H9 (cell line): ENCODE measurements around the gene PXN. TPM values are rescaled to one million over a fixed set of nuclear protein-coding genes. Genes with fewer than 3 reads are reported as not detected.
A peak's percentile ranks its signal among the peaks of the same experiment; 100 is the strongest.

ENCODE experiments used
- DNase-seq: peaks from one replicate; pipeline ENCODE4 v3.0.0-alpha.2; 2017
- H2AFZ ChIP-seq: one replicate; pipeline ENCODE4 v1.6.1; 2013; ENCODE audit warnings: mild to moderate bottlenecking, low read length, control low read depth, moderate library complexity
- H2AK5ac ChIP-seq: 2 replicates; pipeline ENCODE4 v1.6.1; 2013; ENCODE audit warnings: low read length, control low read depth, mixed read lengths; ENCODE audit not compliant: insufficient read length
- H2BK120ac ChIP-seq: one replicate; pipeline ENCODE4 v1.6.1; 2013; ENCODE audit warnings: low read depth, mild to moderate bottlenecking, low read length, control low read depth, inconsistent platforms; ENCODE audit not compliant: poor library complexity, severe bottlenecking
- H2BK12ac ChIP-seq: 2 replicates; pipeline ENCODE4 v1.6.1; 2013; ENCODE audit warnings: low read length, control low read depth, mixed read lengths, low read depth; ENCODE audit not compliant: insufficient read length
- H2BK15ac ChIP-seq: 2 replicates; pipeline ENCODE4 v1.6.1; 2013; ENCODE audit warnings: low read depth, low read length, control low read depth
- H2BK20ac ChIP-seq: one replicate; pipeline ENCODE4 v1.6.1; 2013; ENCODE audit warnings: low read depth, mild to moderate bottlenecking, low read length, control low read depth, inconsistent platforms; ENCODE audit not compliant: poor library complexity, severe bottlenecking
- H2BK5ac ChIP-seq: 2 replicates; pipeline ENCODE4 v1.6.1; 2013; ENCODE audit warnings: low read length, control low read depth, mixed read lengths; ENCODE audit not compliant: insufficient read length
- H3K14ac ChIP-seq: 2 replicates; pipeline ENCODE4 v1.6.1; 2013; ENCODE audit warnings: low read length, control low read depth; ENCODE audit not compliant: insufficient read depth
- H3K18ac ChIP-seq: 2 replicates; pipeline ENCODE4 v1.6.1; 2013; ENCODE audit warnings: low read depth, mild to moderate bottlenecking, mixed read lengths, low read length, control low read depth; ENCODE audit not compliant: insufficient read length
- H3K23ac ChIP-seq: 2 replicates; pipeline ENCODE4 v1.6.1; 2013; ENCODE audit warnings: low read length, control low read depth, mixed read lengths, low read depth; ENCODE audit not compliant: insufficient read length
- H3K23me2 ChIP-seq: 2 replicates; pipeline ENCODE4 v1.6.1; 2013; ENCODE audit warnings: low read depth, mild to moderate bottlenecking, mixed read lengths, low read length, control low read depth; ENCODE audit not compliant: insufficient read length, poor library complexity, severe bottlenecking
- H3K27ac ChIP-seq: 2 replicates; pipeline ENCODE4 v1.5.1; 2013; ENCODE audit warnings: low read length, control low read depth, mixed read lengths, low read depth; ENCODE audit not compliant: insufficient read length
- H3K27me3 ChIP-seq: 2 replicates; pipeline ENCODE4 v1.6.1; 2013; ENCODE audit warnings: low read length, control low read depth, inconsistent platforms; ENCODE audit not compliant: insufficient read depth
- H3K4ac ChIP-seq: 2 replicates; pipeline ENCODE4 v1.6.1; 2013; ENCODE audit warnings: low read depth, mild to moderate bottlenecking, control low read depth, inconsistent platforms, low read length, moderate library complexity
- H3K4me1 ChIP-seq: 2 replicates; pipeline ENCODE4 v1.6.1; 2013; ENCODE audit warnings: low read length, control low read depth, inconsistent platforms; ENCODE audit not compliant: insufficient read depth
- H3K4me2 ChIP-seq: 2 replicates; pipeline ENCODE4 v1.6.1; 2013; ENCODE audit warnings: low read length, control low read depth, mixed read lengths; ENCODE audit not compliant: insufficient read length, insufficient read depth
- H3K56ac ChIP-seq: 2 replicates; pipeline ENCODE4 v1.6.1; 2013; ENCODE audit warnings: low read depth, mild to moderate bottlenecking, mixed read lengths, low read length, control low read depth; ENCODE audit not compliant: insufficient read length
- H3K79me1 ChIP-seq: 2 replicates; pipeline ENCODE4 v1.6.1; 2013; ENCODE audit warnings: low read depth, mild to moderate bottlenecking, moderate library complexity, low read length, control low read depth, inconsistent platforms; ENCODE audit not compliant: insufficient read depth, poor library complexity, severe bottlenecking
- H3K79me2 ChIP-seq: 2 replicates; pipeline ENCODE4 v1.6.1; 2013; ENCODE audit warnings: low read length, control low read depth, inconsistent platforms; ENCODE audit not compliant: insufficient read depth
- H3K9ac ChIP-seq: 2 replicates; pipeline ENCODE4 v1.6.1; 2013; ENCODE audit warnings: low read length, control low read depth, mixed read lengths; ENCODE audit not compliant: insufficient read length; ENCODE audit errors: extremely low read depth
- H3K9me3 ChIP-seq: one replicate; pipeline ENCODE4 v1.6.1; 2013; ENCODE audit warnings: low read depth, low read length, inconsistent platforms; ENCODE audit not compliant: control insufficient read depth
- H3T11ph ChIP-seq: one replicate; pipeline ENCODE4 v1.6.1; 2013; ENCODE audit warnings: mild to moderate bottlenecking, low read length, control low read depth, inconsistent platforms
- H4K20me1 ChIP-seq: one replicate; pipeline ENCODE4 v1.6.1; 2013; ENCODE audit not compliant: control insufficient read depth, insufficient read length, insufficient read depth
- H4K5ac ChIP-seq: 2 replicates; pipeline ENCODE4 v1.6.1; 2013; ENCODE audit warnings: low read depth, mild to moderate bottlenecking, mixed read lengths, low read length, control low read depth; ENCODE audit not compliant: insufficient read length
- H4K8ac ChIP-seq: replicated peaks from 2 replicates; pipeline ENCODE4 v1.6.1; 2013; ENCODE audit warnings: low read length, control low read depth, mixed read lengths, low read depth; ENCODE audit not compliant: insufficient read length
- H4K91ac ChIP-seq: 2 replicates; pipeline ENCODE4 v1.6.1; 2013; ENCODE audit warnings: low read depth, mild to moderate bottlenecking, moderate library complexity, mixed read lengths, low read length, control low read depth; ENCODE audit not compliant: insufficient read length
- H3K27ac Mint-ChIP-seq, 3 experiments: 2 replicates in 2 of 3; 3 replicates in 1 of 3; pipeline ENCODE4 v1.8.0; 2020 to 2021; ENCODE audit warnings: mixed read lengths in 3 of 3, mild to moderate bottlenecking in 1 of 3, moderate library complexity in 1 of 3
- H3K27me3 Mint-ChIP-seq: 2 replicates; pipeline ENCODE4 v1.8.0; 2021; ENCODE audit warnings: low read depth, mild to moderate bottlenecking, moderate library complexity, mixed read lengths
- H3K36me3 Mint-ChIP-seq, 3 experiments: 2 replicates in 2 of 3; 3 replicates in 1 of 3; pipeline ENCODE4 v1.8.0; 2020 to 2021; ENCODE audit warnings: low read depth in 3 of 3, mixed read lengths in 3 of 3; ENCODE audit not compliant: insufficient read depth in 1 of 3
- H3K4me1 Mint-ChIP-seq, 2 experiments: 2 replicates each; pipeline ENCODE4 v1.8.0; 2020; ENCODE audit warnings: mixed read lengths in 2 of 2
- H3K4me3 Mint-ChIP-seq, 2 experiments: 2 replicates in 1 of 2; 3 replicates in 1 of 2; pipeline ENCODE4 v1.8.0; 2020 to 2021; ENCODE audit warnings: mild to moderate bottlenecking in 2 of 2, mixed read lengths in 2 of 2, moderate library complexity in 1 of 2
- H3K9me3 Mint-ChIP-seq, 2 experiments: 2 replicates in 1 of 2; 3 replicates in 1 of 2; pipeline ENCODE4 v1.8.0; 2020; ENCODE audit warnings: mild to moderate bottlenecking in 2 of 2, mixed read lengths in 2 of 2, moderate library complexity in 1 of 2
- WGBS: extraction: QIAGEN DNeasy Blood & Tissue Kit; methylation state at CpG from one replicate; pipeline ENCODE4 v1.1.7; 2013; ENCODE audit warnings: missing lambda C conversion rate, low lambda C conversion rate, mixed read lengths; ENCODE audit not compliant: insufficient read length; ENCODE audit errors: extremely low coverage; 5-methylcytosine and 5-hydroxymethylcytosine counted together
- total RNA-seq: library from RNA; stranded (reverse); gene quantifications from 2 replicates; pipeline ENCODE4 v1.2.1, GENCODE V29; 2021
- TF ChIP-seq, protein P1 (sequence below): fragments of 200-600 bp; sonication (generic); conservative IDR thresholded peaks from 3 replicates; pipeline ENCODE4 v1.8.0; 2021; ENCODE audit warnings: antibody characterized with exemption, mild to moderate bottlenecking

Gene PXN
- total RNA-seq, 1 experiment from 2014 or later: 92.8 TPM

DNA sequence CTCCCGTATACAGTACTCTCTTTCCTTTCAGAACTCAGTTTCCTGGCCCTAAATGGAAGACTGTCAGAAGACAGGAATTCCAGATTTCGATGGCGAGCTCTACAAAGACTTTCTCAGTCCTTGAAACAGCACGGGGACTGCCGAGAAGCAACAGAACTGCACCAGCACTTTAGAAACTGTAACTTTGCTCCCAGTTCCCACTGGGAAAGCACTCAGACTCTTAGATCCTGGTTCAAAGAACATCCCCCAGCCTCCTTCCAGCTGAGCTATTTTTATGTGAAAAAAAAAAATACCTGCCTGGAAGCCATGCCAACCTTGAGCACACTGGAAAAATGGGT, 1.8 kb downstream of the PXN start:
- Histone ChIP-seq H4K8ac (no peak overlapping the region), H2BK20ac (no peak overlapping the region), H2AFZ (no peak overlapping the region), H3K4me1 (peaks cover 12% of the 10 kb centered on the region), H3K79me1 (peaks cover 3% of the 10 kb centered on the region), H4K20me1 (no peaks in the 10 kb centered on the region), H3K79me2 (peaks cover 45% of the 10 kb centered on the region; the same call in 1 of the 2 replicates), H3K9me3 (no peaks in the 10 kb centered on the region), H3K56ac (no peak overlapping the region), H2AK5ac (no peak overlapping the region), H3K4ac (no peak overlapping the region), H4K5ac (no peak overlapping the region), H3K14ac (no peak overlapping the region), H3K9ac (no peak overlapping the region), H2BK15ac (no peak overlapping the region), H3K23me2 (peaks cover 8% of the 10 kb centered on the region), H3T11ph (no peak overlapping the region), H3K23ac (no peak overlapping the region), H2BK12ac (no peak overlapping the region), H4K91ac (no peak overlapping the region), H3K27ac (no peak overlapping the region), H3K4me2 (peak overlapping the region; percentile 50), H3K18ac (no peak overlapping the region), H2BK120ac (no peak overlapping the region), H2BK5ac (no peak overlapping the region), H3K27me3 (no peaks in the 10 kb centered on the region)
- H3K36me3 Mint-ChIP-seq: peaks cover 0 to 5% (median 5%) of the 10 kb centered on the region in 3 experiments; a peak in 3 of 7 replicates
- H3K27ac Mint-ChIP-seq: peak overlapping the region in 1 of 3 experiments; percentile 54; a peak in 2 of 7 replicates
- H3K4me1 Mint-ChIP-seq: peaks cover 37 to 57% of the 10 kb centered on the region in 2 experiments
- TF ChIP-seq, protein P1, sequence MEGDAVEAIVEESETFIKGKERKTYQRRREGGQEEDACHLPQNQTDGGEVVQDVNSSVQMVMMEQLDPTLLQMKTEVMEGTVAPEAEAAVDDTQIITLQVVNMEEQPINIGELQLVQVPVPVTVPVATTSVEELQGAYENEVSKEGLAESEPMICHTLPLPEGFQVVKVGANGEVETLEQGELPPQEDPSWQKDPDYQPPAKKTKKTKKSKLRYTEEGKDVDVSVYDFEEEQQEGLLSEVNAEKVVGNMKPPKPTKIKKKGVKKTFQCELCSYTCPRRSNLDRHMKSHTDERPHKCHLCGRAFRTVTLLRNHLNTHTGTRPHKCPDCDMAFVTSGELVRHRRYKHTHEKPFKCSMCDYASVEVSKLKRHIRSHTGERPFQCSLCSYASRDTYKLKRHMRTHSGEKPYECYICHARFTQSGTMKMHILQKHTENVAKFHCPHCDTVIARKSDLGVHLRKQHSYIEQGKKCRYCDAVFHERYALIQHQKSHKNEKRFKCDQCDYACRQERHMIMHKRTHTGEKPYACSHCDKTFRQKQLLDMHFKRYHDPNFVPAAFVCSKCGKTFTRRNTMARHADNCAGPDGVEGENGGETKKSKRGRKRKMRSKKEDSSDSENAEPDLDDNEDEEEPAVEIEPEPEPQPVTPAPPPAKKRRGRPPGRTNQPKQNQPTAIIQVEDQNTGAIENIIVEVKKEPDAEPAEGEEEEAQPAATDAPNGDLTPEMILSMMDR: no peak
- H3K4me3 Mint-ChIP-seq: peak overlapping the region; percentile 75 to 87
- no peaks in the 10 kb centered on the region; a peak in 1 of 5 replicates for H3K9me3 Mint-ChIP-seq
- no peaks in the 10 kb centered on the region for H3K27me3 Mint-ChIP-seq
- no CpG with 5 or more reads among the region's 5 CpGs for WGBS
- no peak for DNase-seq
